OCI-LY7 (cell line): ENCODE measurements around the gene WRAP73. TPM values are rescaled to one million over a fixed set of nuclear protein-coding genes. Genes with fewer than 3 reads are reported as not detected.

Experiments
- BruUV-seq: library from RNA; stranded (reverse); fragments of 400-500 nt; replicated peaks from 2 replicates; lab custom pipeline; 2021; lab: Mats Ljungman, UMichigan
- CTCF ChIA-PET: fragments of 300-600 bp; sonication (Branson Sonifier 250); formaldehyde crosslinking; loops from one replicate; lab custom pipeline; 2022; ENCODE audit warnings: antibody characterized with exemption; ENCODE audit not compliant: unreplicated experiment; lab: Charles Lee
- POLR2A ChIA-PET: fragments of 300-600 bp; sonication (Branson Sonifier 250); formaldehyde crosslinking; loops from one replicate; lab custom pipeline; 2022; ENCODE audit warnings: antibody characterized with exemption; lab: Charles Lee
- DNase-seq: peaks from one replicate; pipeline ENCODE4 v3.0.0-alpha.2; 2015; ENCODE audit warnings: low spot score
- H2AFZ ChIP-seq: fragments of 200-600 bp; sonication (generic), shearing (Covaris generic); 2 replicates; pipeline ENCODE4 v1.6.1; 2014; ENCODE audit warnings: mild to moderate bottlenecking, antibody characterized with exemption, low read length, moderate library complexity
- H3K27ac ChIP-seq: fragments of 200-600 bp; sonication (generic); 2 replicates; pipeline ENCODE4 v1.5.1; 2014; ENCODE audit warnings: mixed run types, low read depth, mild to moderate bottlenecking, moderate library complexity, low read length, inconsistent platforms; ENCODE audit not compliant: poor library complexity, severe bottlenecking
- H3K36me3 ChIP-seq: fragments of 200-600 bp; sonication (generic); 2 replicates; pipeline ENCODE4 v1.6.1; 2014; ENCODE audit warnings: mild to moderate bottlenecking, antibody characterized with exemption, low read length, moderate library complexity, mixed read lengths; ENCODE audit not compliant: insufficient read depth
- H3K4me1 ChIP-seq: fragments of 200-600 bp; sonication (generic); 2 replicates; pipeline ENCODE4 v1.5.1; 2014; ENCODE audit warnings: mild to moderate bottlenecking, low read length; ENCODE audit not compliant: insufficient read depth, poor library complexity, severe bottlenecking
- H3K4me2 ChIP-seq: fragments of 200-600 bp; sonication (generic); 2 replicates; pipeline ENCODE4 v1.6.1; 2014; ENCODE audit warnings: mild to moderate bottlenecking, low read length
- H3K4me3 ChIP-seq: fragments of 200-600 bp; sonication (generic); 2 replicates; pipeline ENCODE4 v1.5.1; 2014; ENCODE audit warnings: mild to moderate bottlenecking, low read depth, low read length; ENCODE audit not compliant: poor library complexity, severe bottlenecking
- H3K79me2 ChIP-seq: fragments of 200-600 bp; sonication (generic); 2 replicates; pipeline ENCODE4 v1.6.1; 2016; ENCODE audit warnings: low read depth, mild to moderate bottlenecking, low read length, moderate library complexity, mixed read lengths; ENCODE audit not compliant: insufficient read depth
- H3K9me2 ChIP-seq: fragments of 200-600 bp; sonication (generic); 2 replicates; pipeline ENCODE4 v1.6.1; 2016; ENCODE audit warnings: mild to moderate bottlenecking, low read length, mixed read lengths; ENCODE audit not compliant: insufficient read depth
- H3K9me3 ChIP-seq: fragments of 200-600 bp; sonication (generic); 2 replicates; pipeline ENCODE4 v1.6.1; 2014; ENCODE audit warnings: mild to moderate bottlenecking, mixed run types, low read length, mixed read lengths
- H4K20me1 ChIP-seq: fragments of 200-600 bp; sonication (generic); 2 replicates; pipeline ENCODE4 v1.6.1; 2014; ENCODE audit warnings: mild to moderate bottlenecking, antibody characterized with exemption, low read length, moderate library complexity, mixed read lengths; ENCODE audit not compliant: insufficient read depth
- EZH2phosphoT487 ChIP-seq: fragments of 200-600 bp; sonication (generic); IDR thresholded peaks from 2 replicates; pipeline ENCODE4 v1.6.1; 2018; ENCODE audit warnings: low read depth, borderline replicate concordance, mild to moderate bottlenecking, mixed run types, antibody characterized with exemption, low read length, moderate library complexity, mixed read lengths
- intact Hi-C: fragments of 100-400 bp; cut with micrococcal nuclease; formaldehyde crosslinking; loops from one replicate; pipeline ENCODE4 v1.10.0; 2022; ENCODE audit not compliant: unreplicated experiment
- total RNA-seq, 2 experiments: library from RNA; depleted of rRNA in 1 of 2; stranded (reverse); fragments of >200 nt in 1 of 2; shearing (Covaris generic) in 1 of 2; gene quantifications; 2 replicates each; pipeline ENCODE4 v1.2.3, GENCODE V29; 2014 to 2022
- TF ChIP-seq, protein P1 (sequence below): fragments of 200-600 bp; sonication (generic); conservative IDR thresholded peaks from 2 replicates; pipeline ENCODE4 v1.5.1; 2014; ENCODE audit warnings: mild to moderate bottlenecking, antibody characterized with exemption, low read length, moderate library complexity, mixed read lengths

The WRAP73 gene
- total RNA-seq, 2 experiments from 2014 or later = 34.7 to 40.0 TPM

DNA sequence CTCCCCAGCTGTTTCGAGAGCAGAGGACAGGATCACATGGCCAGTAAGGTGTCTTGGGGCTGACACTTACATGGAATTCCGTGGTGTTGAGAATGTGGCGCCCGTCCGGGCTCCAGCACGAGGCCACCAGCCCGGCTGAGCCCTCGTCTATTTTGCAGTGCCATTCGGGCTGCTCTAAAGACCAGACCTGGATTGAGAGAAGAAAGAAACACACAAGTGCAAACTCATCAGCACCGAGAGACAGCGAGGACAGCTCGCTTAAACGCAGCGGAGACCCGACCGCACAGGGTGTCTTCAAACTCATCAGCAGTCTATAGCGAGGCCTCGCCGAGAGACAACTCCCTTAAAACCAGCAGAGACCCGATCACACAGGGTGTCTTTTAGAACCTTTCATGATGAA, 3.3 kb downstream of the WRAP73 start:
- Histone ChIP-seq H3K4me3 (no peak overlapping the region), H3K79me2 (no peaks in the 10 kb centered on the region), H3K36me3 (peaks cover 29% of the 10 kb centered on the region; the same call in 1 of the 2 replicates), H3K9me2 (no peaks in the 10 kb centered on the region), H3K9me3 (no peaks in the 10 kb centered on the region), H3K4me1 (peaks cover 12% of the 10 kb centered on the region), H3K4me2 (no peak overlapping the region), H2AFZ (no peak overlapping the region), H3K27ac (no peak overlapping the region), H4K20me1 (no peaks in the 10 kb centered on the region)
- POLR2A ChIA-PET = no interaction called here
- intact Hi-C loops = no loop called here
- no peak for TF ChIP-seq EZH2phosphoT487
- CTCF ChIA-PET = no interaction called here
- DNase-seq = no peak
- BruUV-seq = no TSS peak

DNA sequence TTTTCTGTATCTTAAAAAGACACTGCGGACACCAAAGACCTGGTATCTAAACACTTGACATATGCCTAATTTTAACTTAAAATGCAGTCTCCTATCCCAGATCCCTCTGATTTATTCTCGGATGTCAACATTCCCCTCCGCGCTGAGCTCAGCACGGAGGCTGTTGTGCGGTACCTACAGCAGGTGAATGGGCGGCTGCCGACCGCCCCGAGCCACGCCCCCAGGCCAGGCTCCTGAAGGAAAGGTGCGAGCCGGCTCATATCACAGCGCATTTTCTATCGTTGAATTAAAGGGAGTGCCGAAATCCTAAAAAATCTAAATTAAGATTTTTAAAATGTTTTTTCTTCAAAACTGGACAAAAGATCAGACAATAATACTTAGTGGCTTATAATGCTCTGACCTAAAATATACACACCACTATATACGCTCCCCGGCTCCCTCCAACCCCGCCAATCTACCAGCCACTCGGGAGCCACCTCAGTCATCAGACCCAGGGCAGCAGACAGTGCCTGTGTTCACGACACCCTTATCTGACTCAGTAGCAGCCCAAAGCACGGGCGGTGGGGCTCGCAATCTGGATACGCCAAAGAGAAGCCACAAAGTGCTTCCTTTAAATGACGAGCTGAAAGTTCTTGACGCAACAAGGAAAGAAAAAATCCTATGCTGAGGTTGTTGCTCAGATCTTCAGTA, 4.1 kb downstream of the WRAP73 start:
- ChIA-PET POLR2A (no interaction called here), CTCF (no interaction called here)
- Histone ChIP-seq H3K4me2 (no peak overlapping the region), H4K20me1 (no peaks in the 10 kb centered on the region), H3K27ac (no peak overlapping the region), H3K9me3 (no peaks in the 10 kb centered on the region), H2AFZ (no peak overlapping the region), H3K79me2 (no peaks in the 10 kb centered on the region), H3K36me3 (peaks cover 29% of the 10 kb centered on the region; the same call in 1 of the 2 replicates), H3K9me2 (no peaks in the 10 kb centered on the region), H3K4me1 (peaks cover 12% of the 10 kb centered on the region), H3K4me3 (no peak overlapping the region)
- intact Hi-C loops = no loop called here
- no peak for DNase-seq
- TF ChIP-seq, protein P1, sequence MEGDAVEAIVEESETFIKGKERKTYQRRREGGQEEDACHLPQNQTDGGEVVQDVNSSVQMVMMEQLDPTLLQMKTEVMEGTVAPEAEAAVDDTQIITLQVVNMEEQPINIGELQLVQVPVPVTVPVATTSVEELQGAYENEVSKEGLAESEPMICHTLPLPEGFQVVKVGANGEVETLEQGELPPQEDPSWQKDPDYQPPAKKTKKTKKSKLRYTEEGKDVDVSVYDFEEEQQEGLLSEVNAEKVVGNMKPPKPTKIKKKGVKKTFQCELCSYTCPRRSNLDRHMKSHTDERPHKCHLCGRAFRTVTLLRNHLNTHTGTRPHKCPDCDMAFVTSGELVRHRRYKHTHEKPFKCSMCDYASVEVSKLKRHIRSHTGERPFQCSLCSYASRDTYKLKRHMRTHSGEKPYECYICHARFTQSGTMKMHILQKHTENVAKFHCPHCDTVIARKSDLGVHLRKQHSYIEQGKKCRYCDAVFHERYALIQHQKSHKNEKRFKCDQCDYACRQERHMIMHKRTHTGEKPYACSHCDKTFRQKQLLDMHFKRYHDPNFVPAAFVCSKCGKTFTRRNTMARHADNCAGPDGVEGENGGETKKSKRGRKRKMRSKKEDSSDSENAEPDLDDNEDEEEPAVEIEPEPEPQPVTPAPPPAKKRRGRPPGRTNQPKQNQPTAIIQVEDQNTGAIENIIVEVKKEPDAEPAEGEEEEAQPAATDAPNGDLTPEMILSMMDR = no peak
- no peak for TF ChIP-seq EZH2phosphoT487
- no TSS peak for BruUV-seq

DNA sequence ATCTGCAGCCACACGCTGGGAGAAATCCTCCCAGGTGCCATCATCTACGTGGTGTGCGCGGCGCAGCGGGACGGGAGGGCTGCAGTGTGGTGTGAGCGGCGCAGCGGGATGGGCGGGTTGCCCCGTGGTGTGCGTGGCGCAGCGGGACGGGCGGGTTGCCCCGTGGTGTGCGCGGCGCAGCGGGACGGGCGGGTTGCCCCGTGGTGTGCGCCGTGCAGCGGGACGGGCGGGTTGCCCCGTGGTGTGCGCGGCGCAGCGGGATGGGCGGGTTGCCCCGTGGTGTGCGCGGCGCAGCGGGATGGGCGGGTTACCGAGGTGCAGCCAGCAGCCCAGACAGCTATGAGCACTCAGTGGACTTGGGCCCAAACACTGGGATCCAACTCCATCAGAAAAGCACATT, 4.7 kb downstream of the WRAP73 start:
- H3K9me2 ChIP-seq = no peaks in the 10 kb centered on the region
- BruUV-seq = no TSS peak
- intact Hi-C loops = no loop called here
- H3K4me3 ChIP-seq = no peak overlapping the region
- H3K4me1 ChIP-seq = peaks cover 12% of the 10 kb centered on the region
- no peaks in the 10 kb centered on the region for H3K9me3 ChIP-seq
- no peak for DNase-seq
- no peak overlapping the region for H3K4me2 ChIP-seq
- no peaks in the 10 kb centered on the region for H4K20me1 ChIP-seq
- H3K27ac ChIP-seq = no peak overlapping the region
- no peak for TF ChIP-seq EZH2phosphoT487
- TF ChIP-seq, protein P1 = no peak
- no peak overlapping the region for H2AFZ ChIP-seq
- CTCF ChIA-PET = no interaction called here
- H3K79me2 ChIP-seq = no peaks in the 10 kb centered on the region
- H3K36me3 ChIP-seq = peaks cover 29% of the 10 kb centered on the region; the same call in 1 of the 2 replicates
- POLR2A ChIA-PET = no interaction called here
